Measurements from ENCODE around the gene IGSF8.

IGSF8 gene

GRCh38 chr1:160103658-160104408 is 5.4 kb upstream of the IGSF8 start:
- DNase-seq (ENCODE audit: low read depth), result no peak

DNA sequence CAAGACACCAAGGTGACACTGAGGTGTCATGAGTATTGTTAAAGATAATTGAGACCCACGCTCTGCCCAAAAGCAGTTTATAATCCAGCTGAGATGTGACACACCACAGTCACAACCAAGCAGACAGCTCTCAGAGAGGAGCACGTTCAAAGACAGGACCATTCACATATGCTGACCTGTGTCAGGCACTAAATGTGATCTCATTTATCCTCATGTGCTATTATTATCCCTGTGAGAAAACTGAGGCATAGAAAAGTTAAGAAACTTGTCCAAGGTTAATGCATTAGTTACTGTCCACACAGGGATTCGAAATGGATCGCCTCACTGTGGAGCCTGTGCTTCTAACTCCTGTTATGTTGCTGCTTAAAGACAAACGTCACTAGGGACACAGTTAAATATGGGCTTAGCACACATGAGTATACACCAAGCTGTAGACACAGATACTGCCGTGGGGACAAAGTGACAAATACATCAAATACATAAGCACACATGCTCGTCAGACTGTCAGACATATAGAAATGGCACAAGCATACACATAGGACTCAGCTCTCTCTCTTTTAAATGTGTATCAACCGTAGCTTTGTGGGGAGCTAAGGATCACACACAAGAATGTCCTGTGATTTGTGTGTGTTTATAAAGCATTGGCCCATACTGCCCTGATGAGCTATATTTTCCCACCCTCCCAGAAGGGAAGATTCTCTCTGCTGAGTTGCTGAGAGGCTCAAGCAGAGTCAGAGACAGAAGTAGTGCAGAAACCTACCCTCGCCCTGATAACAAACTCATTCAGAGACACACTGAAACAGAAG is 3.5 kb upstream of the IGSF8 start:
- DNase-seq (ENCODE audit: low read depth), result no peak

DNA sequence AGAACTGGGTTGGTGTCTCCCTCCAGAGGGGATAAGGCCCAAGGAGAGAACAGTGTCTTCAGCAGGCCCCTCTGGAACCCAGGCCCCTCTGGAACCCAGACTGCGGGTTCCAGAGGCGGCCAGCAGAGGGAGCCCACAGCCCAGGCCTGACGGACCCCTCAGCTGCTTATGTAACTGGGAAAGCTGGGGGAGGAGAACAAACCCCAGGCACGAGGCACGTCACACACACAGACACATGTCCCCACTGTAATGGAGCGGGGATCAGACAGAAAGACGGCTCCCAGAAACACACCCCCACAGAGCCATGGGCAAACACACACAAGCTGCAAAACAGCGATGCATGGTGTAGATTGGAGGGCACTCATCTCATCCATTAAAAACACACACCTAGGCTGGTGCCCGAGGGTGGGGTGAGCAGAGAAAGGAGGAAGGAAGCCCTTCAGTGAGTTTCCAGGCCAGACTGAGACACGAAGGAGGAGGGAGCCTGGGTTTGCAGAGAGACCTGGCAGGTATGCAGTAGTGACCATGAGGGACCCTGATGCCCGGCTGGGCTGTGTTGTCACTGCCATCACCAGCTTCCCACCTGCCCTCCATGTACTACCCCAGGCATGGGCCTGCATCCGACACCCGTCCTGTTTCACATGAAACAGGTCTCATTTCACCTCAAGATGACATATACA is 2.8 kb upstream of the IGSF8 start:
- no peak for DNase-seq (ENCODE audit: low read depth)

- no peak for DNase-seq (ENCODE audit: low read depth)
Measured at GRCh38 chr1:160099716-160100375, 1.4 kb upstream of the IGSF8 start.

GRCh38 chr1:160098852-160099561 is 588 bp upstream of the IGSF8 start:
- no peak for DNase-seq (ENCODE audit: low read depth)

GRCh38 chr1:160097151-160097910 is 1.1 kb downstream of the IGSF8 start:
- DNase-seq (ENCODE audit: low read depth), result no peak

- no peak for DNase-seq (ENCODE audit: low read depth)
Measured at GRCh38 chr1:160096274-160097116, 1.9 kb downstream of the IGSF8 start.

DNA sequence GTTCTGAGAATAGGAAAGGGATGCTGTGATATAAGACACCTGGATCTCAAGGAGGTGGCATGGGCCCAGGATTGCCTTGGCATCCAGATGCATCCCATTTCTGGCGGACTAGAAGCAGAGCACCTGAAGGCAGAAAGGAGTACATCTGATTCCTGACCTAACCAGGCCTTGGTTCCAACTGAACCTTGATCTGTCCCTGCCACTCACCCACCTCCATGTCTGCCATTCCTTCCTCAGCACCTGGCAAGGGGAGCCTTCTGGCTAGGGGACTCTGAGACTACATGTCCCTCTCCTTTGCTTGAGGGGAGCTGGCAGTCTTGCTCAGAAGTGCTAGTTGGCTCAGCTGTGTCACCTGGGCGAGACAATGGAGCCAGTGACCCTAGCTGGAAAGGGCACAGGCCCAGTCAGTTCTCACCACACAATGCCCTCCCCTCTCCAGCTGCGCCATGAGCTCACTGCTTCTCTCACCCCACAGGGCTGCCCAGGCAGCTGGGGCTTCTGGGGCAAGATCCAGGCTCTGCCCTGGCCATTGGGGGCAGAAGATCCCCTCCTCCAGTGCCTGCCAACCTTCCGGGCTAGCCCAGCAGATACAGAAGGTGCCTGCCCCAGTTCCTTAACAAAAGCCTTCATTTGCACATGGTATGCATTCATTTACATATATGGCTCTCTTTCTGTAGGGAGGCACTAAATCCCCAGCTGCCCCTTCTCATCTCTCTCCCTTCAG is 2.9 kb downstream of the IGSF8 start:
- no peak for DNase-seq (ENCODE audit: low read depth)

- no peak for DNase-seq (ENCODE audit: low read depth)
Measured at GRCh38 chr1:160094806-160095205, 3.6 kb downstream of the IGSF8 start.

DNA sequence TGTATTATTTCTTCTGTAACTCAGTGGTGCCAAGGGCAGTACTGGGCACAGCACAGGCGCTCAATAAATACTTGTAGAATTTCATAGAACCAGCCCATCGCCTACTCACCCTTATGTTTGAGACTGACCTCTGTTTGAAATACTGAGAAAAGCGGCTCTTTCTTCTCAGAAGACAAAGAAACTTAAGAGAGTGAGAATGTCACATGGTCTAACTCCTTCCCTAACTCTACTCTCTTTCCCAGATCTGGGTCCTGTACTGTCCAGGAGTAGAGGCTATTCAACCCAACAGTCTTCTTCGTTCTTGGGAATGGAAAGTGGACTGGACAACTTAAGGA is 4.2 kb downstream of the IGSF8 start:
- no peak for DNase-seq (ENCODE audit: low read depth)

DNA sequence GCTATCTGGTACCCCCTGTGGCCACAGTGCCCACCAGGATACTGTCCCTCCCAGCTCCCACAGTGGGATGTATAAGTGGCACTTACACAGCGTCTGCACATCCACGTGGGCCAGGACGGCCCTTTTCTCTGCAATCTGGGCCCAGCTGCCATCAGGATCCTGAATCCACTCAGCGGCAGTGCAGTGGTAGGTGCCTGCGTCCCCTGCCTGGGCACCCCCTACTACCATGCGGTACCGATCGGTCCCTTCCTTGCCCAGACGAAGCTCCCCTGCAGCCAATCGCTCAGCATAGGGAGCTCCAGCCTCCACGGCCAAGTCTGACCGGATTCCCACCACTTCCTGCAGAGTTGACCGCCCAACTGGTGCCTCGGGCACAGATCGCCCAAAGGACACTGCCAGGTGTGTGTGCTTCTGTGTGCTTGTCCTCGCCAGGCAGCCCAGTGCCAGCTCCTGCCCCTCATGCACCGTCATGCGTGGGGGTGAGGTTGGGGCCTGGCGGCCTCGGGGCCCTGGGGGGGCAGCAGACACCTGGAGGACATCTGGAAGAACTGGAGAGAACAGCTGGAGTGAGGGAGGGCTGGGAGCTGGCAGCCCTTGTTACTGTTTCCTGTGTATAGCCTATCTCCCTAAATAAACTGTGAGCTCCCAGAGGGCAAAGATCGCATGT is 4.7 kb downstream of the IGSF8 start:
- DNase-seq (ENCODE audit: low read depth), result no peak

DNA sequence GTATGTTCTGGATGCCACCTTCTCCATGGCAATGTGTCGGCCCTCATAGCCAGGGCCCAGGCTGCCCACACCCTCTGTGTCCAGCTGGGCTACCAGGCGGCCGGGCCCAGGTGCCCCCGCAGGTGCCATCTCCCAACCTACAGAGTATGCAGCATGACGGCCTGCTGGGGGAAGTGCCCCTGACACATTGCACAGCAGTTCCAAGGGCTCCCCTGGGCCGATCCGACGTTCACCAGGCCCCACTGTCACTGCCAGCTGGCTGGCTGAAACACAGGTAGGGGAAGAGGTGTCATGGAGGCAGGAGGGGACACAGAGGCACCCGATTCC is 5.4 kb downstream of the IGSF8 start:
- no peak for DNase-seq (ENCODE audit: low read depth)

GRCh38 chr1:160092366-160093068 is 5.9 kb downstream of the IGSF8 start:
- no peak for DNase-seq (ENCODE audit: low read depth)

DNA sequence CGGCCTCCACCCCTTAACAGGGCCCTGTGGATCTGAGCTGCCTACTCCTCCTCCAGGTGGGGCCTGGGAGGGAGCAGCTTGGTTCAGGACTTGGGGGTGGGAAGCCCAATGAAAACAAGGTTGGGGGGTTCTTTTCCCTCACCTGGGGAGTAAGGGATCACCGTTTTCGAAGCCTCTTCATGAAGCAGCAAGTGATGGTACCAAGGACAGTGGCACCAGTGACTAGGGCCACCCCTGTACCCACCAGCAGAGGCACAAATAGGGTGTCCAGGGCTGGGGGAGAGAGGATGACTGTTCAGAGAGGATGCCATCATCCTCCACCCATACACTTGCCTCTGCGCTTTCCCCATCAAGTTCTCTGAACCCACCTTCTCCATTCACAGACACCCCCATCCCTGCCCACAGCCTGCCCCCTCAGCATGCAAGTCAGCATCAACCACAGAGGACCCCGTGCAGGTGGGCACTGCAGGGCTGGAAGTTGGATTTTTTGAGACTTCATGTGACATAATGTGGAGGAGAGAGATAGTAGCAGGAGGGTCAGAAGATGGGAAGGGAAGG is 6.7 kb downstream of the IGSF8 start:
- no peak for DNase-seq (ENCODE audit: low read depth)

DNA sequence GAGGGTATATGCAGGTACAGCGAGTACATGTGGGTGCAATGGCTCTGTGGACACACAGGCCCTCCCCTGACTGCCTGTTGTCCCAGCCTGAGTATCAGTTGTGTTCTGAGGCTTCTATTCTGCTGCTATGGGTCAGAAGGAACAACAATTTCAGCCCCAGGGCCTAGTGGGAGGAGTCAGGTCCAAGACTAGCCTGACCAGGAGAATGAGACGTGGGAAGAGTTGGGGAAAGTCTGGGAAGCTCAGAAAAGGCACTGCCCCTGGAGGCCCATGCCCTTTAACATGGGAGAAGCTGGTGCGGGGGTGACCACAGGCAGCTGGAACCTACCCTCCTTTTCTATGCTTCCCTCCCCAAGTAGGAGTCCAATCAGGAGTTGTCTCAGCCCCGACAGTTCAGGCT is 7.7 kb downstream of the IGSF8 start:
- no peak for DNase-seq (ENCODE audit: low read depth)

GRCh38 chr1:160089883-160090282 is 8.5 kb downstream of the IGSF8 start:
- DNase-seq (ENCODE audit: low read depth), result no peak

DNA sequence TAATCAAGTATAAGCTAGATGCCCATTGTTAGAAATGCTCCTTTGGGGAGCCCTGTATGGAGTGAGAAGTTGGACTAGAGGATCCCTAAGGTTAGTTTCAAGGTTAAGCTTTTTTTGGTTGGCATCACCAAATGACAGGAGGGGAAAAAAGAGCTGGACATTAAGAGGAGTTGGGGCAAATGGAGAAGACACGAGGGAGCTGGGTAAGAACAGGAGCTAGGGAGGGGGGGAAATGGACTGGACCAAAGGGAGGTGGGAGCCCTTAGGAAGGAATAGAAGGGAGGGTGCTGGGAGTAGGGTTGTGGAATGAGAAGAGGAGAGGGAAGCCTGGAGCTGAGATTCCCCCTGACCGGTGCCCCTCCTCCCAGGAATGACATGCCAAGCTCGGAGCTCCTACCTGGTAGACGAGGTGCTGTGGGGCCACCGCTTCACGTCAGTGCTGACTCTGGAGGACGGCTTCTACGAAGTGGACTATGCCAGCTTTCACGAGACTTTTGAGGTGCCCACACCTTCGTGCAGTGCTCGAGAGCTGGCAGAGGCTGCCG is 11.2 kb downstream of the IGSF8 start:
- DNase-seq (ENCODE audit: low read depth), result no peak

DNA sequence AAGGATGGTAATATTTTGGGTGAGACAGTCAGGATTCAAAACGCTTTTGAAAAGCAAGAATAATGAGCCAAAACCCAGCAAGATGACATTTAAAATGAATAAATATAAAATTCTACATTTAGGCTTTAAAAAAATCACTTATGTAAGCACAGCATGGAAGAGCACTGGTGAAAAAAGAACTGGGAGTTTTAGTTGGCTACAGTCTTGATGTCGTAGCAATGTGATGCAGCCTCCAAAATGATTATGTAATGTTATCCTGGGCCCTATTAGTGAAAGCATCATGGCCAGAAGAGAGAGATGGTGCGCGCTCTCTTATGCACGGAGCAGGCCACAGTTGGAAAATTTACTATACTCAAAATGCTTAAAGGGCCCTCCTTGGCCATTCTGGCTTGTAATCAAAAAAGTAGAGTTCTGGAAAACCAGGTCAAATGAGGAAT is 11.9 kb downstream of the IGSF8 start:
- no peak for DNase-seq (ENCODE audit: low read depth)
